Loucy (cell line): ENCODE results near the gene LILRB2.

ENCODE experiments used
- H2AFZ ChIP-seq: fragments of 200-600 bp; sonication (generic); 2 replicates; pipeline ENCODE4 v1.6.0; 2016; ENCODE audit warnings: antibody characterized with exemption, mild to moderate bottlenecking, low read length, moderate library complexity
- H3F3A ChIP-seq: fragments of 200-600 bp; 2 replicates; pipeline ENCODE4 v1.6.0; 2016; ENCODE audit warnings: antibody characterized with exemption, low read depth, mild to moderate bottlenecking
- H3K27me3 ChIP-seq: fragments of 200-600 bp; sonication (generic); 2 replicates; pipeline ENCODE4 v1.6.1; 2014; ENCODE audit warnings: low read length, mild to moderate bottlenecking; ENCODE audit not compliant: insufficient read depth, poor library complexity, severe bottlenecking
- H3K36me3 ChIP-seq: fragments of 200-600 bp; sonication (generic); 2 replicates; pipeline ENCODE4 v1.6.1; 2016; ENCODE audit warnings: low read length; ENCODE audit not compliant: insufficient read depth
- H3K4me1 ChIP-seq: fragments of 200-600 bp; sonication (generic); 2 replicates; pipeline ENCODE4 v1.5.1; 2014; ENCODE audit warnings: low read length, mild to moderate bottlenecking; ENCODE audit not compliant: insufficient read depth, poor library complexity, severe bottlenecking
- H3K4me2 ChIP-seq: fragments of 200-600 bp; sonication (generic); 2 replicates; pipeline ENCODE4 v1.6.0; 2014; ENCODE audit warnings: antibody characterized with exemption, low read length, low read depth, mild to moderate bottlenecking; ENCODE audit not compliant: poor library complexity, severe bottlenecking
- H3K4me3 ChIP-seq: fragments of 200-600 bp; sonication (generic); 2 replicates; pipeline ENCODE4 v1.5.1; 2014; ENCODE audit warnings: low read length, mild to moderate bottlenecking, mixed read lengths; ENCODE audit not compliant: poor library complexity, severe bottlenecking
- H3K79me2 ChIP-seq: fragments of 200-600 bp; sonication (generic); 2 replicates; pipeline ENCODE4 v1.6.1; 2014; ENCODE audit warnings: low read length; ENCODE audit not compliant: insufficient read depth
- H3K9ac ChIP-seq: fragments of 200-600 bp; sonication (generic); 2 replicates; pipeline ENCODE4 v1.6.0; 2014; ENCODE audit warnings: mild to moderate bottlenecking, low read depth, low read length, moderate library complexity; ENCODE audit not compliant: poor library complexity, severe bottlenecking
- H3K9me2 ChIP-seq: fragments of 200-600 bp; sonication (generic); replicated peaks from 2 replicates; pipeline ENCODE4 v1.6.1; 2016; ENCODE audit warnings: low read depth, low read length, mixed read lengths
- H3K9me3 ChIP-seq: fragments of 200-600 bp; sonication (generic); 2 replicates; pipeline ENCODE4 v1.6.1; 2014; ENCODE audit warnings: mild to moderate bottlenecking, antibody characterized with exemption, low read length, low read depth; ENCODE audit not compliant: insufficient read depth
- H4K20me1 ChIP-seq: fragments of 200-600 bp; sonication (generic); 2 replicates; pipeline ENCODE4 v1.6.0; 2014; ENCODE audit warnings: antibody characterized with exemption, low read length, mild to moderate bottlenecking; ENCODE audit not compliant: insufficient read depth, poor library complexity, severe bottlenecking
- EZH2phosphoT487 ChIP-seq: fragments of 200-600 bp; IDR thresholded peaks from 2 replicates; pipeline ENCODE4 v1.6.1; 2018; ENCODE audit warnings: antibody characterized with exemption, mild to moderate bottlenecking, moderate library complexity, borderline replicate concordance
- TF ChIP-seq, protein P1 (sequence below): fragments of 200-600 bp; sonication (generic); conservative IDR thresholded peaks from 2 replicates; pipeline ENCODE4 v1.5.1; 2014; ENCODE audit warnings: mild to moderate bottlenecking, antibody characterized with exemption, low read length

LILRB2 gene

DNA sequence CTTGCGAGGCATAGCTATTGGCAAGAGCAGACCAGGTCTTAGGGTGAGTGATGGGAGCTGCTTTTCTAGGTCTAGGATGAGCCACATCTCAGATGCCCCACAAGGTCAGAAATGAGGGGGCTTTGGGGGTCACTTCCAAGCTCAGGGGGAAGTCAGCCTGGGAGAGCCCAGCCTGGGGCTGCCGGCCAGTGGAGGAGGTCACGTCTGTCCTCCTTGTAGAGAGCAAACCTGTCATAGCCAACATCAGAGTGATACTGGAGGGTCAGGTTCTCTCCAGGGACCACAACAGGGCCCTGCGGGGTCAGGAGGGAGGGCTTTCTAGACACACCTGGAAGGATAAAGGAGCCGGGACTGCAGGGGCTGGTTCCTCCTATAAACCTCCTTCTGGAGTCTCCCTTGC is 29.6 kb upstream of the LILRB2 start:
- H3K36me3 ChIP-seq, result no peaks in the 10 kb centered on the region
- H3F3A ChIP-seq, result no peaks in the 10 kb centered on the region
- no peaks in the 10 kb centered on the region for H4K20me1 ChIP-seq
- H3K79me2 ChIP-seq, result no peaks in the 10 kb centered on the region
- H3K9ac ChIP-seq, result no peak overlapping the region
- TF ChIP-seq EZH2phosphoT487, result no peak
- TF ChIP-seq, protein P1, sequence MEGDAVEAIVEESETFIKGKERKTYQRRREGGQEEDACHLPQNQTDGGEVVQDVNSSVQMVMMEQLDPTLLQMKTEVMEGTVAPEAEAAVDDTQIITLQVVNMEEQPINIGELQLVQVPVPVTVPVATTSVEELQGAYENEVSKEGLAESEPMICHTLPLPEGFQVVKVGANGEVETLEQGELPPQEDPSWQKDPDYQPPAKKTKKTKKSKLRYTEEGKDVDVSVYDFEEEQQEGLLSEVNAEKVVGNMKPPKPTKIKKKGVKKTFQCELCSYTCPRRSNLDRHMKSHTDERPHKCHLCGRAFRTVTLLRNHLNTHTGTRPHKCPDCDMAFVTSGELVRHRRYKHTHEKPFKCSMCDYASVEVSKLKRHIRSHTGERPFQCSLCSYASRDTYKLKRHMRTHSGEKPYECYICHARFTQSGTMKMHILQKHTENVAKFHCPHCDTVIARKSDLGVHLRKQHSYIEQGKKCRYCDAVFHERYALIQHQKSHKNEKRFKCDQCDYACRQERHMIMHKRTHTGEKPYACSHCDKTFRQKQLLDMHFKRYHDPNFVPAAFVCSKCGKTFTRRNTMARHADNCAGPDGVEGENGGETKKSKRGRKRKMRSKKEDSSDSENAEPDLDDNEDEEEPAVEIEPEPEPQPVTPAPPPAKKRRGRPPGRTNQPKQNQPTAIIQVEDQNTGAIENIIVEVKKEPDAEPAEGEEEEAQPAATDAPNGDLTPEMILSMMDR, result no peak
- no peaks in the 10 kb centered on the region for H3K4me1 ChIP-seq
- H3K27me3 ChIP-seq, result no peaks in the 10 kb centered on the region
- H3K9me3 ChIP-seq, result no peaks in the 10 kb centered on the region
- H3K4me2 ChIP-seq, result no peak overlapping the region
- no peaks in the 10 kb centered on the region for H3K9me2 ChIP-seq
- H3K4me3 ChIP-seq, result no peak overlapping the region
- H2AFZ ChIP-seq, result no peak overlapping the region

DNA sequence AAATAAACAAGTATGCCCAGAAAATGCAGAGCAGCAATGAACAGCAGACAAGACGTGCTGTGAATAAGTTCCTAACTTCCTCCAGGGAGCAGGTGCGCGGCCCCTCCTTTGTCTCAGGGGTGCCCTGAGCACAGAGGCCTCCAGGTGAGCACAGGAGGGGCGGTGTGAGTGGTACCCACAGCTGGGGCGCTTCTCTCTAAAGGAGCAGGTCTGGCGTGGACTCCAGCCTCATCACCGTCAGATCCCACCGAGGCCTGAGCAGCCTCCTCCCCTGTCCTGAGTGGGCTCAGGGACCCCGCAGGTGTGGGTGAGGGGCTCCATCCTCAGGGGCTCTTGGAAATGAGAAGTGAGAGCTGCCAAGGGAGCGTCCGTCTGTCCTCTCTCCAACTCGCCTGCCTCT is 28.9 kb upstream of the LILRB2 start:
- no peaks in the 10 kb centered on the region for H3K9me2 ChIP-seq
- no peak for TF ChIP-seq EZH2phosphoT487
- TF ChIP-seq, protein P1, result no peak
- H3K4me2 ChIP-seq, result no peak overlapping the region
- no peak overlapping the region for H3K4me3 ChIP-seq
- H4K20me1 ChIP-seq, result no peaks in the 10 kb centered on the region
- H3K4me1 ChIP-seq, result no peaks in the 10 kb centered on the region
- no peaks in the 10 kb centered on the region for H3K36me3 ChIP-seq
- H3K27me3 ChIP-seq, result no peaks in the 10 kb centered on the region
- H3K9me3 ChIP-seq, result no peaks in the 10 kb centered on the region
- H3K9ac ChIP-seq, result no peak overlapping the region
- H2AFZ ChIP-seq, result no peak overlapping the region
- no peaks in the 10 kb centered on the region for H3K79me2 ChIP-seq
- H3F3A ChIP-seq, result no peaks in the 10 kb centered on the region

- Histone ChIP-seq H3K4me1 (peaks cover 4% of the 10 kb centered on the region), H3K4me2 (no peak overlapping the region), H3K9me2 (no peaks in the 10 kb centered on the region), H3K9ac (no peak overlapping the region), H3F3A (no peaks in the 10 kb centered on the region), H3K36me3 (no peaks in the 10 kb centered on the region), H3K4me3 (no peak overlapping the region), H4K20me1 (no peaks in the 10 kb centered on the region), H3K79me2 (no peaks in the 10 kb centered on the region), H2AFZ (no peak overlapping the region), H3K27me3 (no peaks in the 10 kb centered on the region), H3K9me3 (no peaks in the 10 kb centered on the region)
- no peak for TF ChIP-seq EZH2phosphoT487
- TF ChIP-seq, protein P1, result no peak
Observed at GRCh38 chr19:54307389-54308020, 26.6 kb upstream of the LILRB2 start.
